H9 (cell line): Measurements from ENCODE around the gene CELA2B. TPM values are rescaled to one million over a fixed set of nuclear protein-coding genes. Genes with fewer than 3 reads are reported as not detected.

Source experiments
- DNase-seq: peaks from one replicate; pipeline ENCODE4 v3.0.0-alpha.2; 2017
- H2AFZ ChIP-seq: one replicate; pipeline ENCODE4 v1.6.1; 2013; ENCODE audit warnings: mild to moderate bottlenecking, low read length, control low read depth, moderate library complexity
- H2AK5ac ChIP-seq: 2 replicates; pipeline ENCODE4 v1.6.1; 2013; ENCODE audit warnings: low read length, control low read depth, mixed read lengths; ENCODE audit not compliant: insufficient read length
- H2BK120ac ChIP-seq: one replicate; pipeline ENCODE4 v1.6.1; 2013; ENCODE audit warnings: low read depth, mild to moderate bottlenecking, low read length, control low read depth, inconsistent platforms; ENCODE audit not compliant: poor library complexity, severe bottlenecking
- H2BK12ac ChIP-seq: 2 replicates; pipeline ENCODE4 v1.6.1; 2013; ENCODE audit warnings: low read length, control low read depth, mixed read lengths, low read depth; ENCODE audit not compliant: insufficient read length
- H2BK15ac ChIP-seq: 2 replicates; pipeline ENCODE4 v1.6.1; 2013; ENCODE audit warnings: low read depth, low read length, control low read depth
- H2BK20ac ChIP-seq: one replicate; pipeline ENCODE4 v1.6.1; 2013; ENCODE audit warnings: low read depth, mild to moderate bottlenecking, low read length, control low read depth, inconsistent platforms; ENCODE audit not compliant: poor library complexity, severe bottlenecking
- H2BK5ac ChIP-seq: 2 replicates; pipeline ENCODE4 v1.6.1; 2013; ENCODE audit warnings: low read length, control low read depth, mixed read lengths; ENCODE audit not compliant: insufficient read length
- H3K14ac ChIP-seq: 2 replicates; pipeline ENCODE4 v1.6.1; 2013; ENCODE audit warnings: low read length, control low read depth; ENCODE audit not compliant: insufficient read depth
- H3K18ac ChIP-seq: 2 replicates; pipeline ENCODE4 v1.6.1; 2013; ENCODE audit warnings: low read depth, mild to moderate bottlenecking, mixed read lengths, low read length, control low read depth; ENCODE audit not compliant: insufficient read length
- H3K23ac ChIP-seq: 2 replicates; pipeline ENCODE4 v1.6.1; 2013; ENCODE audit warnings: low read length, control low read depth, mixed read lengths, low read depth; ENCODE audit not compliant: insufficient read length
- H3K23me2 ChIP-seq: 2 replicates; pipeline ENCODE4 v1.6.1; 2013; ENCODE audit warnings: low read depth, mild to moderate bottlenecking, mixed read lengths, low read length, control low read depth; ENCODE audit not compliant: insufficient read length, poor library complexity, severe bottlenecking
- H3K27ac ChIP-seq: 2 replicates; pipeline ENCODE4 v1.5.1; 2013; ENCODE audit warnings: low read length, control low read depth, mixed read lengths, low read depth; ENCODE audit not compliant: insufficient read length
- H3K27me3 ChIP-seq: 2 replicates; pipeline ENCODE4 v1.6.1; 2013; ENCODE audit warnings: low read length, control low read depth, inconsistent platforms; ENCODE audit not compliant: insufficient read depth
- H3K4ac ChIP-seq: 2 replicates; pipeline ENCODE4 v1.6.1; 2013; ENCODE audit warnings: low read depth, mild to moderate bottlenecking, control low read depth, inconsistent platforms, low read length, moderate library complexity
- H3K4me1 ChIP-seq: 2 replicates; pipeline ENCODE4 v1.6.1; 2013; ENCODE audit warnings: low read length, control low read depth, inconsistent platforms; ENCODE audit not compliant: insufficient read depth
- H3K4me2 ChIP-seq: 2 replicates; pipeline ENCODE4 v1.6.1; 2013; ENCODE audit warnings: low read length, control low read depth, mixed read lengths; ENCODE audit not compliant: insufficient read length, insufficient read depth
- H3K56ac ChIP-seq: 2 replicates; pipeline ENCODE4 v1.6.1; 2013; ENCODE audit warnings: low read depth, mild to moderate bottlenecking, mixed read lengths, low read length, control low read depth; ENCODE audit not compliant: insufficient read length
- H3K79me1 ChIP-seq: 2 replicates; pipeline ENCODE4 v1.6.1; 2013; ENCODE audit warnings: low read depth, mild to moderate bottlenecking, moderate library complexity, low read length, control low read depth, inconsistent platforms; ENCODE audit not compliant: insufficient read depth, poor library complexity, severe bottlenecking
- H3K79me2 ChIP-seq: 2 replicates; pipeline ENCODE4 v1.6.1; 2013; ENCODE audit warnings: low read length, control low read depth, inconsistent platforms; ENCODE audit not compliant: insufficient read depth
- H3K9ac ChIP-seq: 2 replicates; pipeline ENCODE4 v1.6.1; 2013; ENCODE audit warnings: low read length, control low read depth, mixed read lengths; ENCODE audit not compliant: insufficient read length; ENCODE audit errors: extremely low read depth
- H3K9me3 ChIP-seq: one replicate; pipeline ENCODE4 v1.6.1; 2013; ENCODE audit warnings: low read depth, low read length, inconsistent platforms; ENCODE audit not compliant: control insufficient read depth
- H3T11ph ChIP-seq: one replicate; pipeline ENCODE4 v1.6.1; 2013; ENCODE audit warnings: mild to moderate bottlenecking, low read length, control low read depth, inconsistent platforms
- H4K20me1 ChIP-seq: one replicate; pipeline ENCODE4 v1.6.1; 2013; ENCODE audit not compliant: control insufficient read depth, insufficient read length, insufficient read depth
- H4K5ac ChIP-seq: 2 replicates; pipeline ENCODE4 v1.6.1; 2013; ENCODE audit warnings: low read depth, mild to moderate bottlenecking, mixed read lengths, low read length, control low read depth; ENCODE audit not compliant: insufficient read length
- H4K8ac ChIP-seq: replicated peaks from 2 replicates; pipeline ENCODE4 v1.6.1; 2013; ENCODE audit warnings: low read length, control low read depth, mixed read lengths, low read depth; ENCODE audit not compliant: insufficient read length
- H4K91ac ChIP-seq: 2 replicates; pipeline ENCODE4 v1.6.1; 2013; ENCODE audit warnings: low read depth, mild to moderate bottlenecking, moderate library complexity, mixed read lengths, low read length, control low read depth; ENCODE audit not compliant: insufficient read length
- H3K27ac Mint-ChIP-seq, 3 experiments: 2 replicates in 2 of 3; 3 replicates in 1 of 3; pipeline ENCODE4 v1.8.0; 2020 to 2021; ENCODE audit warnings: mixed read lengths in 3 of 3, mild to moderate bottlenecking in 1 of 3, moderate library complexity in 1 of 3
- H3K27me3 Mint-ChIP-seq: 2 replicates; pipeline ENCODE4 v1.8.0; 2021; ENCODE audit warnings: low read depth, mild to moderate bottlenecking, moderate library complexity, mixed read lengths
- H3K36me3 Mint-ChIP-seq, 3 experiments: 2 replicates in 2 of 3; 3 replicates in 1 of 3; pipeline ENCODE4 v1.8.0; 2020 to 2021; ENCODE audit warnings: low read depth in 3 of 3, mixed read lengths in 3 of 3; ENCODE audit not compliant: insufficient read depth in 1 of 3
- H3K4me1 Mint-ChIP-seq, 2 experiments: 2 replicates each; pipeline ENCODE4 v1.8.0; 2020; ENCODE audit warnings: mixed read lengths in 2 of 2
- H3K4me3 Mint-ChIP-seq, 2 experiments: 2 replicates in 1 of 2; 3 replicates in 1 of 2; pipeline ENCODE4 v1.8.0; 2020 to 2021; ENCODE audit warnings: mild to moderate bottlenecking in 2 of 2, mixed read lengths in 2 of 2, moderate library complexity in 1 of 2
- H3K9me3 Mint-ChIP-seq, 2 experiments: 2 replicates in 1 of 2; 3 replicates in 1 of 2; pipeline ENCODE4 v1.8.0; 2020; ENCODE audit warnings: mild to moderate bottlenecking in 2 of 2, mixed read lengths in 2 of 2, moderate library complexity in 1 of 2
- WGBS: extraction: QIAGEN DNeasy Blood & Tissue Kit; methylation state at CpG from one replicate; pipeline ENCODE4 v1.1.7; 2013; ENCODE audit warnings: missing lambda C conversion rate, low lambda C conversion rate, mixed read lengths; ENCODE audit not compliant: insufficient read length; ENCODE audit errors: extremely low coverage; 5-methylcytosine and 5-hydroxymethylcytosine counted together
- total RNA-seq: library from RNA; stranded (reverse); gene quantifications from 2 replicates; pipeline ENCODE4 v1.2.1, GENCODE V29; 2021
- TF ChIP-seq, protein P1 (sequence below): fragments of 200-600 bp; sonication (generic); conservative IDR thresholded peaks from 3 replicates; pipeline ENCODE4 v1.8.0; 2021; ENCODE audit warnings: antibody characterized with exemption, mild to moderate bottlenecking

Gene CELA2B
- total RNA-seq, 1 experiment from 2014 or later: not detected

DNA sequence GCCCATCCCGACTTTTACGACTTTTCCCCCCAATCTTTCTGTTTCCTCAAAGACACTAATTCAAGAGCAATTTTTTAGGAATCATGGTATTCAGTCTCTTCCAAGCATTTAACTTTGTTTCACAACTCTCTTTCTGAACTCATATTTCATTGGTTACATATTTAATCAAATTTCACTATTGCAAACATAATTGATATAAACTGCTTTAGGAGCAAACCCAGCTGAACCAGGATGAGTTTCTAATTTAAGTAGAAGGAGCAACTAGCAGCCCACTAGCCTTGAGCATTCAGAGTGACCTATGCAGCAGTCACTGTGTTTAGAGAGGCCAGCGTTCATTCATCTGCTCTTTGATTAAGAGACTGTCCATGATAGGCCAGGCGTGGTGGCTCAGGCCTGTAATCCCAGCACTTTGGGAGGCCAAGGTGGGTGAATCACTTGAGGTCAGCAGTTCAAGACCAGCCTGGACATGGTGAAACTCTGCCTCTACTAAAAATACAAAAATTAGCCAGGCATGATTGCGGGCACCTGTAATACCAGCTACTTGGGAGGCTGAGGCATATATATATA, 1.8 kb downstream of the CELA2B start:
- no peak overlapping the region for H3K4me3 Mint-ChIP-seq
- no peaks in the 10 kb centered on the region for H3K4me1 ChIP-seq
- H4K91ac ChIP-seq: no peak overlapping the region
- H2AK5ac ChIP-seq: no peak overlapping the region
- H3K79me1 ChIP-seq: no peaks in the 10 kb centered on the region
- no peak overlapping the region for H3K27ac Mint-ChIP-seq
- H3K27me3 ChIP-seq: no peaks in the 10 kb centered on the region
- H3K9me3 ChIP-seq: no peaks in the 10 kb centered on the region
- no peak overlapping the region for H3K18ac ChIP-seq
- H3K27me3 Mint-ChIP-seq: no peaks in the 10 kb centered on the region; the same call in none of the 2 replicates
- H2BK5ac ChIP-seq: no peak overlapping the region
- no peaks in the 10 kb centered on the region for H3K9me3 Mint-ChIP-seq
- H4K8ac ChIP-seq: no peak overlapping the region
- H3K4me1 Mint-ChIP-seq: peaks cover 0 to 4% of the 10 kb centered on the region in 2 experiments; a peak in 2 of 4 replicates
- no peak overlapping the region for H3K4me2 ChIP-seq
- H3K79me2 ChIP-seq: no peaks in the 10 kb centered on the region
- H3T11ph ChIP-seq: no peak overlapping the region
- H3K9ac ChIP-seq: no peak overlapping the region
- no peak overlapping the region for H2AFZ ChIP-seq
- H2BK120ac ChIP-seq: no peak overlapping the region
- no peak overlapping the region for H3K14ac ChIP-seq
- no peak overlapping the region for H2BK20ac ChIP-seq
- H3K27ac ChIP-seq: no peak overlapping the region
- no peak overlapping the region for H2BK15ac ChIP-seq
- H4K5ac ChIP-seq: no peak overlapping the region
- H3K23ac ChIP-seq: no peak overlapping the region
- DNase-seq: no peak
- no peak overlapping the region for H3K4ac ChIP-seq
- H3K23me2 ChIP-seq: no peaks in the 10 kb centered on the region
- no peaks in the 10 kb centered on the region for H4K20me1 ChIP-seq
- no CpG with 5 or more reads among the region's 5 CpGs for WGBS
- no peaks in the 10 kb centered on the region for H3K36me3 Mint-ChIP-seq
- no peak overlapping the region for H3K56ac ChIP-seq
- no peak overlapping the region for H2BK12ac ChIP-seq
- TF ChIP-seq, protein P1, sequence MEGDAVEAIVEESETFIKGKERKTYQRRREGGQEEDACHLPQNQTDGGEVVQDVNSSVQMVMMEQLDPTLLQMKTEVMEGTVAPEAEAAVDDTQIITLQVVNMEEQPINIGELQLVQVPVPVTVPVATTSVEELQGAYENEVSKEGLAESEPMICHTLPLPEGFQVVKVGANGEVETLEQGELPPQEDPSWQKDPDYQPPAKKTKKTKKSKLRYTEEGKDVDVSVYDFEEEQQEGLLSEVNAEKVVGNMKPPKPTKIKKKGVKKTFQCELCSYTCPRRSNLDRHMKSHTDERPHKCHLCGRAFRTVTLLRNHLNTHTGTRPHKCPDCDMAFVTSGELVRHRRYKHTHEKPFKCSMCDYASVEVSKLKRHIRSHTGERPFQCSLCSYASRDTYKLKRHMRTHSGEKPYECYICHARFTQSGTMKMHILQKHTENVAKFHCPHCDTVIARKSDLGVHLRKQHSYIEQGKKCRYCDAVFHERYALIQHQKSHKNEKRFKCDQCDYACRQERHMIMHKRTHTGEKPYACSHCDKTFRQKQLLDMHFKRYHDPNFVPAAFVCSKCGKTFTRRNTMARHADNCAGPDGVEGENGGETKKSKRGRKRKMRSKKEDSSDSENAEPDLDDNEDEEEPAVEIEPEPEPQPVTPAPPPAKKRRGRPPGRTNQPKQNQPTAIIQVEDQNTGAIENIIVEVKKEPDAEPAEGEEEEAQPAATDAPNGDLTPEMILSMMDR: no peak
